GM19099 (cell line): ENCODE results near the gene ITK.

Experiments
- POLR2A ChIP-seq: IDR thresholded peaks from 3 replicates; pipeline ENCODE4 v1.6.1; 2011; ENCODE audit warnings: low read depth; ENCODE audit not compliant: insufficient read length; ENCODE audit errors: extremely low read depth

The ITK gene

DNA sequence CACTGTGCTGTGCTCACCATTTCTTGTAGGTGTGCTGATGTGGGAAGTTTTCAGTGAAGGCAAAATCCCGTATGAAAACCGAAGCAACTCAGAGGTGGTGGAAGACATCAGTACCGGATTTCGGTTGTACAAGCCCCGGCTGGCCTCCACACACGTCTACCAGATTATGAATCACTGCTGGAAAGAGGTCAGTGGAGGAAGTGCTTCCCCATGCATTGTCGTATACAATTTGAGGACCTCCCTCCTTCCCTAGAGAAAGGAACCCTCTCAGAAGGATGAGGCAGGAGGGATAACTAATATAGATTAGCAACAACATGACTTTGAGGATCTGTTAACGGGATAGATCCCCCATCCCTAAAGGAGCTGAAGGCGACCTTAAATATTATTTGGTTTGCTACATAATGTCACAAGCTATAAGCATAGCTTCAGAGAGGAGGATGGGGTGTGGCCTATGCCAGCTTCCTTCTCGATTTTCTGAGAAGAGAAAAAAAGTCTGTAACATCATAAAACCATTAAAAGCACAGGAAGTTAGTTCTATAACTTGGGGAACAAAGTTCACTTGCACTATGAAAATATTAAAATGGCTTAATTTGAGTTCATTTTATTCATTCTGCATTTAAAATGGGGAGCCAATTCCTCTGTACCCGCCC lies 68.3 kb downstream of the ITK start:
- TF ChIP-seq POLR2A: no peak

GRCh38 chr5:157252711-157253465 lies 72.2 kb downstream of the ITK start:
- TF ChIP-seq POLR2A: no peak

DNA sequence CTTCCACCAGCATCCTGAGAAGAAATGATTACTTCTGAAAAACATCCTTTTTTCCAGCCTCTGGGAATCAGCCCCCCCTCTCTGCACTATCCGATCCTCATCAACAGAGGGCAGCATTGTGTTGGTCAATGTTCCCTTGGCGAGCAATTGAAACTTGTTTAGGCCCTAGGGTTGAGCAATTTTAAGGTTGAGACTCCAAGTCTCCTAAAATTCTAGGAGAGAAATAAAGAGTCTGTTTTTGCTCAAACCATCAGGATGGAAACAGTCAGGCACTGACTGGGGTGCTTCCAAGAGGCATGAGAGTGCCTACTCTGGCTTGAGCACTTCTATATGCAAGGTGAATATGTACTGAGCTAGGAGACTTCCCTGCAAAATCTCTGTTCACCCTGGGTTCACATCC lies 72.9 kb downstream of the ITK start:
- TF ChIP-seq POLR2A: no peak

DNA sequence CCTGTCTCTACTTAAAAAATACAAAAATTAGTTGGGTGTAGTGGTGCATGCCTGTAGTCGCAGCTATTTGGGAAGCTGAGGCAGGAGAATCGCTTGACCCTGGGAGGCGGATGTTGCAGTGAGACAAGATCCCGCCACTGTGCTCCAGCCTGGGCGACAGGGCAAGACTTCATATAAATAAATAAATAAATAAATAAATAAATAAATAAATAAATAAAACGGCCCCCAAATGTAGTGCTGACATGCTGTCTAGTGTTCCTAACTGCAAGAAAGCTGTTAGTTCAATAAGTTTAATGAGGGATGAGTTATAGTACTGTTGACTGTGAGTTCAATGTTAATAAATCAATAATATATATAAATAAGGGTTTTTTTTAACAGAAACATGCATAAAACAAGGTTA lies 77.8 kb downstream of the ITK start:
- TF ChIP-seq POLR2A: no peak

GRCh38 chr5:157259699-157260098 lies 79.1 kb downstream of the ITK start:
- no peak for TF ChIP-seq POLR2A

DNA sequence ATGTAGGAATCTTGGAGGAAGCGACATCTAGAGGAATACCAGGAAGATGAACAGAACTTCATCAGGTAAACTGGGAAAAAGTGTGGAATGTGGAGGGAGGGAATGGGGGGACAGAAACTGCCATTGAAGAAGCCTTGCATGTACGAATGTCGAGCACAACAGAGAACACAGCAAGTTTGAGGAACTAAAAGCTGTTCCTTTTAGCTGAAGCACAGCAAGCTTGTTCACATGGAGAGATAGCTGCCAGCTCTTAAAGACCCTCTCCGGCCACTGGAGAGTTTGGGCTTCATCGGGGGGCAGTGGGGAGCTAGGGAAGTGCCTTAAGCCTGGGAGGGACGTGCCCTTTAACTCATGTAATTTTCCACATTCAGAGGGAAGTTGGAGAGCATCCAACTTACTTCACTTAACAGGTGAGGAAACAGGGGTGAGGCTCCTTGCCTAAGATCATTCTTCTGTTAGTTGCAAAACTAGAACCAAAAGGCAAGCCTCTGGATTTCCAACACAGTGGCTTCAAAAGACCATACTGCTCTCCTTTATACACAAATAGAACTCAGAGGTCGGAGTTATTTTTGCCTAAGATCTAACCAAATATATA lies 83.0 kb downstream of the ITK start:
- no peak for TF ChIP-seq POLR2A

- peak; percentile 66 for TF ChIP-seq POLR2A
Measured at GRCh38 chr5:157265714-157266285, 85.2 kb downstream of the ITK start, which contains the start of gene CYFIP2. TSS of gene CYFIP2 (plus strand) at chr5:157266123. CDS start at chr5:157285362, 19,239 bp downstream.

DNA sequence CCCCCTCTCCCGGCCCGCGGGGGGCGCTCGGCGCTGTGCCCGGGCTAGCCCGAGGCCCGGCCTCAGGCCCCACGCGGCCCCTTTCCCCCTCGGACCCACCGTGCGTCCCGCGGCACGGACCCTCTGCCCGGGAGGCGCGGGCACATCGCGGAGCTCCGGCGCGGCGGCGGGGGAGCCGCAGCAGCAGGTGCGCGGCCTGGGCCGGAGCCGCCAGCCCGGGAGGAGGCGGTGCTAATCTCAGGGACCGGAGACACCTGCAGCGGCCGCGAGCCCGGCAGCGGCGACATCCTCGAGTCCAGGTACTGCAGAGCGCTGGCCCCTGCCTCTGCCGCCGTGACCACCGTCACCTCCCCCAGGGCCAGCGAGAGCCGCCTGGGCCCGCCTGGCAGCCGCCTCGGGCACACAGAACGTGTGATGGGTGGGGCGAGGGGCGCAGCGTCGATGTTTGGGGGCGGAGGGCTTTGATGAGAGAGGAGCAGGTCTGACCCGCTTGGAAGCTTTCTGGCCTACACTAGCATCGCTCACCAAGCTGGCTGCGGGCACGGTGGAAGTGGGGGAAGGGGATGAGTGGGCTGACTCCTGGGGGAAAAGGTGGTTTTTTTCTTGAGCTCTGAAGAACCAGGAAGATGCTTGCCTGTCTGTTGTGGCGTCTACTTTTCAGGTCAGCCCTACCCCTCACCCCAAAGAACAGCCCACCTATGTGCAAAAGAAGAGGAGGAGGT lies 85.8 kb downstream of the ITK start:
- TF ChIP-seq POLR2A: no peak

DNA sequence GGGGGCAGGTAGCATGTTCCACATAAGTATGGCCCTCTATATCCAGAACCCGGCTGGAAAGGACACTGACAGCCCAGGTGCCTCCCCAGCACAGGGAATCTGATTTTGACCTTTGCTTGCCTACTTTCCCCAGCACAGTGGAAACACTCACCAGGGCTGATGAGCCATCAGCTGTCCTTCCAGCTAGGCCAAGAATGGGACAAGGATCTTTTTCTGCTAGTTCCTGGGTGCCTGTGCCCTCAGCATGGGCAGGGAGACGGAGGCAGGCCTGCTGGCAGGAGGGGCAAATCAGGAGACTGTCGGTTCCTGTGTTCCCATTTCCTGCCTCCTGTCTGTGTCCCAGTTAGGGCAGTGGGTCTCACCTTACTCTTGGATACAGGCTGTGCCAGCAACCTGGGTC lies 86.4 kb downstream of the ITK start:
- TF ChIP-seq POLR2A: no peak

- no peak for TF ChIP-seq POLR2A
Measured at GRCh38 chr5:157267761-157268480, 87.3 kb downstream of the ITK start.

DNA sequence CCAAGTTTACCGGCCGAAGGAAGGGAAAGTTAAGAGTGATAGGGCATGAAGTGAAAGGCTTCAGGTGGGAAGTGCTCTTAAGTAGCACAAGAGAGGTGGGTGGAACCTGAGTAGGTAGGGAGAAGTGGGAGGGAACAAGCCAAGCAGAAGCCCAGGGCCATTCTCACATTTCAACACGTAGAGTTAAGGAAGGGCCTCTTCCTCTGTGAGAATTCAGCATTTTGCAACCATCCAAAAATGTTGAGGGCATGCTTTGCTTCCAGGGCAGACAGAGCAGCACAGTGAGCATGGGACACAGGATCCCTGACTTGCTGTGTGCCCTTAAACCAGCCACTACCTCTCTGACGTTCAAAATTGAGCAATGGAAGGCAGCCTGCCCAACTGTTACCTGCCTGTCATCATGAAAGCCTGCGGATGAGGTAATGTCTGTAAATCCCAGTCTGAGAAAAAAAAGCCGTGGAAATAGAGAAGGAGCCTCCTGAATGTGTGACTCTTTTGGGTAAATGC lies 88.6 kb downstream of the ITK start:
- TF ChIP-seq POLR2A: peak; percentile 31

DNA sequence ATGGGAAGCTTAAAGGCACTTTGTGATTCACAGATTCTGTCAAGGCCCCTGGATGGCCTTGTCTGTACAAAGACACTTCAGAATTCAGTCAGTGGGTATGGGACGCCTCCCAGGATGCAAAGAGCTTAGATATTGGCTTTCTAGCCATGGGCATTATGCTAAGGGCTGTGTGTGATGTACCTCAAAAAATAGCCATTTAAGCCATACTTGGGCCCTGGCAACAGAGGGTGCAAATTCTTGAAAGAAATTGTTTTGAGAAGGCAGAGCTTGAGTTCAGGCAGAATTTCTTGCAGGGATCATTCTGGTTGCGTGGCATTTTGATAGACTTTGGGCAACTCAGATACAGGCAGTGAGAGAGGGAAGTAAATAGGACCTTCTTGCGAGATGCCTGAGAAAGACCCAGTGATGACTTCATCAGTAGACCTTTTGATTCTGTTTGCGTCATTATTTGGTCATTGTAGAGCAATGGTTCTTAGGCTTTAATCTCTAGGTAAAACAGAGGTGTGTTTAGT lies 89.2 kb downstream of the ITK start:
- no peak for TF ChIP-seq POLR2A

DNA sequence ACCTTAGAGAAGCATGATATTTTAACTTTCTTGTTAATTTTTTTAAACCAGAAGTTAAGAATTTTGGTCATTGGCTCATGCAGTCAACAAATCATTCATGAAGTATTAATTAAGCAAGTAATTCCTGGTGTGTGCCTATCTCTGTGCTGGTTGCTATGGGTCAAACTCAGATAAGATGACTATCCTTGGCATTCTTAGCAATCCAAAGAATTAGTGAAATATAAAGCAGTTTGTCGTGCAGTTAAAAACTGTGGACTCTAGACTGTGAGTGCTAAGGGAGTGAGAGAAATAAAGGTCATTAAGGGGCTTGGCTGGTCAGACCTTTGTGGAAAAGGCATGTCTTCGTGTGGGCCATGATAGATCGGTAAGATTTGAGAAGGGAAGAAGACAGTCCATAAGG lies 90.1 kb downstream of the ITK start:
- TF ChIP-seq POLR2A: no peak

- peak; percentile 55 for TF ChIP-seq POLR2A
Measured at GRCh38 chr5:157271740-157272271, 91.2 kb downstream of the ITK start.
